RWPE1 (cell line): ENCODE data around the gene TTC22.

Experiments used
- CTCF ChIA-PET: fragments of 350-600 bp; sonication (Branson Sonifier 250); formaldehyde crosslinking; extraction: SDS; loops from one replicate; lab custom pipeline; 2021; lab: Yijun Ruan, JAX
- POLR2A ChIA-PET: fragments of 400-600 bp; formaldehyde crosslinking; extraction: SDS; loops from one replicate; lab custom pipeline; 2020; ENCODE audit warnings: antibody characterized with exemption; ENCODE audit not compliant: low non-redundant PET; lab: Yijun Ruan, JAX
- DNase-seq: peaks from one replicate; pipeline ENCODE4 v3.0.0; 2012; ENCODE audit warnings: low spot score
- H3K27ac ChIP-seq: fragments of 450-650 bp; 2 replicates; pipeline ENCODE4 v1.5.1; 2017
- CTCF ChIP-seq: fragments of 450-650 bp; conservative IDR thresholded peaks from 2 replicates; pipeline ENCODE4 v1.5.1; 2017; ENCODE audit warnings: low read depth, mild to moderate bottlenecking

Gene TTC22

DNA sequence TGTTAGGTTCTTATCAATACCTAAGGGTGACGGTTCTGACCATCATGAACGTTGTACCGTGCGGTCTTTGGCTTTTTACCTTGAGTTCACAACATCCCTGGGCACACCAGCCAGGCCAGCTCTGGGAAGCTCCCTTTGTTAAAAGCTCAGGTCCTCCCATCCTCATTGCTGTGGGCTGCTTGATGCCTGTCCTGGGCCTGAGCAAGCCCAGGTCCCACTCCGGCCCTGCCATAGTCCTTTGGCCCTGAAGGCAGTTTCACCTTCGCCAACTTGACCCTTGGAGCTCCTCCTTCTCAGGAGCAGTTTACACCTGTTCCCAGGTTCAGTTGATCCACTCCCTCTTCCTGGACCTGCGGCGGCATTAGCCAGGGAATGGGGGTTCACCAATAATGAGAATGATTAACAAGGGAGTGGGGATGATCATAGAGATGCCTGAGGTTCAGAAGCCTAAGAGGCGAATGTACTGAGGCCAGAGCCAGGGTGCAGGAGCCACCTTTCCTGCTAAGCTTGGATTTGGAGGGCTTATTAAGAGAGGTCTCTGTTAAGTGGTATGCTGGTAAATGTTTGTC is 45.7 kb upstream of the TTC22 start:
- no peak for DNase-seq
- POLR2A ChIA-PET, result no interaction called here
- CTCF ChIA-PET, result no interaction called here
- no peak for TF ChIP-seq CTCF
- H3K27ac ChIP-seq, result no peak overlapping the region

- no peak for DNase-seq
- ChIA-PET POLR2A (no interaction called here), CTCF (no interaction called here)
- no peak overlapping the region for H3K27ac ChIP-seq
- no peak for TF ChIP-seq CTCF
These were observed 45.2 kb upstream of the TTC22 start for GRCh38 chr1:54846301-54846700.

GRCh38 chr1:54845772-54846171 is 44.6 kb upstream of the TTC22 start:
- POLR2A ChIA-PET, result no interaction called here
- CTCF ChIA-PET, result no interaction called here
- H3K27ac ChIP-seq, result 0 out of 2 replicates have a peak overlapping the region, but pooled peaks have one; percentile 16
- DNase-seq, result no peak
- TF ChIP-seq CTCF, result no peak

DNA sequence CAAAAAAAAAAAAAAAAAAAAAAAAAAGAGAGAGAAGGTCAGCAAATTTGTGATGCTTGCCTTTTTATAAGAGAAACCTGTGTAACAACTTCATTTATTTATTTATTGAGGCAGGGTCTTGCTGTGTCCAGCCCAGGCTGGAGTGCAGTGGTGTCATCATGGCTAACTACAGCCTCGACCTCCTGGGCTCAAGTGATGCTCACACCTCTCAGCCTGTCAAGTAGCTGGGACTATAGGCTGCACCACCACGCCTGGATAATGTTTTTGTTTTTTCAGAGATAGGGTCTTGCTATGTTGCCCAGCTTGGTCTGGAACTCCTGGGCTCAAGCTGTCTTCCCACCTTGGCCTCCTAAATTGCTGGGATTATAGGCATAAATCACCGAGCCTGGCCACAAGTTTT is 43.4 kb upstream of the TTC22 start:
- no peak for DNase-seq
- ChIA-PET POLR2A (no interaction called here), CTCF (no interaction called here)
- no peak for TF ChIP-seq CTCF
- H3K27ac ChIP-seq, result no peak overlapping the region

DNA sequence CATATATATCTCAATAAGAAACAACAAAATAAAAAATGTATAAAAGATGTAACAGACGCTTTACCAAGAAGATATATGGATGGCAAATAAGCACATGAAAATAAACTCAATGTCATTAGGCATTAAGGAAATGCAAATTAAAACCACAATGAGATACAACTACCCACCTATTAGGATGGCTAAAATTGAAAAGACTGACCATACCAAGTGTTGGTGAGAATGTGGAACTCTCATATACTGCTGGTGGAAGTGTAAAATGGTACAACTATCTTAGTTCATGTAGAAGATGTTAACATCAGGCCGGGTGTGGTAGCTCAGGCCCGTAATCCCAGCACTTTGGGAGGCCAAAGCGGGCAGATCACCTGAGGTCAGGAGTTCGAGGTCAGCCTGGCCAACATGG is 42.3 kb upstream of the TTC22 start:
- DNase-seq, result no peak
- TF ChIP-seq CTCF, result no peak
- POLR2A ChIA-PET, result interaction anchor here (0.6 kb wide), 1 partner anchor 235 kb away, joined by 3 read pairs; no protein-coding TSS in a partner anchor
- H3K27ac ChIP-seq, result no peak overlapping the region
- CTCF ChIA-PET, result no interaction called here

DNA sequence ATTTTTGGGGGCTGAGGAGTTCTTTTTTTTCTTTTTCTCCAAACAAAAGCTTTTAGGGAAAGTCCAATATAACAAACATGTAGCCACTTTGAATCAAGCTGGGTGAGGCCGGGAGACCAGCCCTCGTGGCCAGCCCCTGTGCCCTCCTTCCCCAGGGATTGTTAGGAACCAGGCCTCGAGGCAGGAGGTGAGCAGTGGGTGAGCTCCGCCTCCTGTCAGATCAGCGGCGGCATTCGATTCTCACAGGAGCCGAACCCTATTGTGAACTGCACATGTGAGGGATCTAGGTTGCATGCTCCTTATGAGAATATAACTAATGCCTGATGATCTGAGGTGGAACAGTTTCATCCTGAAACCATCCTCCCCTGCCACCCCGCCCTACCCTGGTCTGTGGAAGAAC is 41.8 kb upstream of the TTC22 start:
- POLR2A ChIA-PET, result no interaction called here

More for the DNA sequence above, 41.8 kb upstream of the TTC22 start:
- DNase-seq, result no peak
- no peak overlapping the region for H3K27ac ChIP-seq
- CTCF ChIA-PET, result interaction anchor here (0.6 kb wide), 1 partner anchor 33 kb away, joined by 5 read pairs; no protein-coding TSS in a partner anchor
- TF ChIP-seq CTCF, result no peak
